ENCODE results near the gene DZIP1L.

DNA sequence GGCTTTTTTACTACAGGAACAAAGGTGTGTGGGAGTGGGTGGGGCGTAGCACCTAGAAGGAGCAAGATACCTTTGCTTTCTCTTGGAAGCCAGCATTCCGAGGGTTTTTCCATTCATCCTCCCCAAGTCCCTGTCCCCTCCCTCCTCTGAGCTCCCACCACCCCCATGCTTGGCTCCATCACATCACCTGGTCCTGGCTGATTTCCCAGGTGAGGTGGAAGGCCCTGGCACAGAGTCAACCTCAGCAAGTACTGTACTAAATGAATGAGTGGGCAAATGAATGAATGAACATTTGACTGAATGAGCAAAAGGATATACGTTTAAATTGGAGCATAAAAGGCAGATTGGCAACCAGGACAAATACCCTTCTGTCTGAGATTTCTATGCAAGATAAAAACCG lies 45.4 kb downstream of the DZIP1L start:
- no peak for TF ChIP-seq POLR2AphosphoS5 (IDR thresholded peaks at IDR 0.05; ENCODE audit: low read depth, low read length)
- TF ChIP-seq, protein P1, sequence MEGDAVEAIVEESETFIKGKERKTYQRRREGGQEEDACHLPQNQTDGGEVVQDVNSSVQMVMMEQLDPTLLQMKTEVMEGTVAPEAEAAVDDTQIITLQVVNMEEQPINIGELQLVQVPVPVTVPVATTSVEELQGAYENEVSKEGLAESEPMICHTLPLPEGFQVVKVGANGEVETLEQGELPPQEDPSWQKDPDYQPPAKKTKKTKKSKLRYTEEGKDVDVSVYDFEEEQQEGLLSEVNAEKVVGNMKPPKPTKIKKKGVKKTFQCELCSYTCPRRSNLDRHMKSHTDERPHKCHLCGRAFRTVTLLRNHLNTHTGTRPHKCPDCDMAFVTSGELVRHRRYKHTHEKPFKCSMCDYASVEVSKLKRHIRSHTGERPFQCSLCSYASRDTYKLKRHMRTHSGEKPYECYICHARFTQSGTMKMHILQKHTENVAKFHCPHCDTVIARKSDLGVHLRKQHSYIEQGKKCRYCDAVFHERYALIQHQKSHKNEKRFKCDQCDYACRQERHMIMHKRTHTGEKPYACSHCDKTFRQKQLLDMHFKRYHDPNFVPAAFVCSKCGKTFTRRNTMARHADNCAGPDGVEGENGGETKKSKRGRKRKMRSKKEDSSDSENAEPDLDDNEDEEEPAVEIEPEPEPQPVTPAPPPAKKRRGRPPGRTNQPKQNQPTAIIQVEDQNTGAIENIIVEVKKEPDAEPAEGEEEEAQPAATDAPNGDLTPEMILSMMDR (IDR thresholded peaks at IDR 0.05) = no peak
- TF ChIP-seq TCF7L2 (IDR thresholded peaks at IDR 0.05; ENCODE audit: low read depth, low read length) = no peak
- TF ChIP-seq, protein P2, sequence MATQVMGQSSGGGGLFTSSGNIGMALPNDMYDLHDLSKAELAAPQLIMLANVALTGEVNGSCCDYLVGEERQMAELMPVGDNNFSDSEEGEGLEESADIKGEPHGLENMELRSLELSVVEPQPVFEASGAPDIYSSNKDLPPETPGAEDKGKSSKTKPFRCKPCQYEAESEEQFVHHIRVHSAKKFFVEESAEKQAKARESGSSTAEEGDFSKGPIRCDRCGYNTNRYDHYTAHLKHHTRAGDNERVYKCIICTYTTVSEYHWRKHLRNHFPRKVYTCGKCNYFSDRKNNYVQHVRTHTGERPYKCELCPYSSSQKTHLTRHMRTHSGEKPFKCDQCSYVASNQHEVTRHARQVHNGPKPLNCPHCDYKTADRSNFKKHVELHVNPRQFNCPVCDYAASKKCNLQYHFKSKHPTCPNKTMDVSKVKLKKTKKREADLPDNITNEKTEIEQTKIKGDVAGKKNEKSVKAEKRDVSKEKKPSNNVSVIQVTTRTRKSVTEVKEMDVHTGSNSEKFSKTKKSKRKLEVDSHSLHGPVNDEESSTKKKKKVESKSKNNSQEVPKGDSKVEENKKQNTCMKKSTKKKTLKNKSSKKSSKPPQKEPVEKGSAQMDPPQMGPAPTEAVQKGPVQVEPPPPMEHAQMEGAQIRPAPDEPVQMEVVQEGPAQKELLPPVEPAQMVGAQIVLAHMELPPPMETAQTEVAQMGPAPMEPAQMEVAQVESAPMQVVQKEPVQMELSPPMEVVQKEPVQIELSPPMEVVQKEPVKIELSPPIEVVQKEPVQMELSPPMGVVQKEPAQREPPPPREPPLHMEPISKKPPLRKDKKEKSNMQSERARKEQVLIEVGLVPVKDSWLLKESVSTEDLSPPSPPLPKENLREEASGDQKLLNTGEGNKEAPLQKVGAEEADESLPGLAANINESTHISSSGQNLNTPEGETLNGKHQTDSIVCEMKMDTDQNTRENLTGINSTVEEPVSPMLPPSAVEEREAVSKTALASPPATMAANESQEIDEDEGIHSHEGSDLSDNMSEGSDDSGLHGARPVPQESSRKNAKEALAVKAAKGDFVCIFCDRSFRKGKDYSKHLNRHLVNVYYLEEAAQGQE (IDR thresholded peaks at IDR 0.05; ENCODE audit: insufficient read depth in 1 of 2, low read depth in 2 of 2, low read length in 1 of 2) = no peak
- no peak for TF ChIP-seq SIN3A (IDR thresholded peaks at IDR 0.05; ENCODE audit: borderline replicate concordance, insufficient read depth, low read depth, low read length)

Measured in Panc1 (cell line).